HepG2 (cell line): ENCODE results near the gene PRR12. TPM values are rescaled to one million over a fixed set of nuclear protein-coding genes. Genes with fewer than 3 reads are reported as not detected.

ENCODE experiments used
- ELF4 ChIP-seq: sonication (generic); formaldehyde crosslinking; IDR thresholded peaks from 2 replicates; pipeline ENCODE4 v1.5.0; 2020; ENCODE audit warnings: missing genetic modification reagents, mild to moderate bottlenecking, moderate library complexity, borderline replicate concordance
- EP300 ChIP-seq, 3 experiments: sonication (generic) in 1 of 3; formaldehyde crosslinking in 1 of 3; IDR thresholded peaks; 2 replicates each; pipeline versions ENCODE4 v1.5.1 to v1.6.1; 2011 to 2020; ENCODE audit warnings: low read depth in 2 of 3, low read length in 2 of 3, borderline replicate concordance in 1 of 3, improper control_type of control experiment in 1 of 3, mild to moderate bottlenecking in 1 of 3, missing genetic modification reagents in 1 of 3, moderate library complexity in 1 of 3
- FLYWCH1 ChIP-seq: sonication (generic); formaldehyde crosslinking; IDR thresholded peaks from 2 replicates; pipeline ENCODE4 v1.8.1; 2023; ENCODE audit warnings: mild to moderate bottlenecking, missing genetic modification reagents
- GABPB1 ChIP-seq: IDR thresholded peaks from 2 replicates; pipeline ENCODE4 v1.6.1; 2016; ENCODE audit warnings: mild to moderate bottlenecking, missing genetic modification reagents, moderate library complexity, missing compliant biosample characterization
- HOXD1 ChIP-seq: sonication (generic); formaldehyde crosslinking; IDR thresholded peaks from 2 replicates; pipeline ENCODE4 v1.5.0; 2020; ENCODE audit warnings: missing genetic modification reagents
- IRF1 ChIP-seq: sonication (generic); formaldehyde crosslinking; IDR thresholded peaks from 2 replicates; pipeline ENCODE4 v1.4.0; 2020; ENCODE audit warnings: low read depth, mild to moderate bottlenecking, missing genetic modification reagents
- KDM5B ChIP-seq: sonication (generic); formaldehyde crosslinking; IDR thresholded peaks from 2 replicates; pipeline ENCODE4 v1.4.0; 2020; ENCODE audit warnings: missing genetic modification reagents, mild to moderate bottlenecking, borderline replicate concordance
- KLF11 ChIP-seq: IDR thresholded peaks from 2 replicates; pipeline ENCODE4 v1.6.1; 2016; ENCODE audit warnings: missing compliant biosample characterization
- NCOA5 ChIP-seq: sonication (generic); formaldehyde crosslinking; IDR thresholded peaks from 2 replicates; pipeline ENCODE4 v1.4.0; 2020; ENCODE audit warnings: missing genetic modification reagents
- NFKB2 ChIP-seq: sonication (generic); formaldehyde crosslinking; IDR thresholded peaks from 2 replicates; pipeline ENCODE4 v1.4.0; 2020; ENCODE audit warnings: missing genetic modification reagents, borderline replicate concordance
- REPIN1 ChIP-seq: sonication (generic); formaldehyde crosslinking; IDR thresholded peaks from 2 replicates; pipeline ENCODE4 v1.8.0; 2022; ENCODE audit warnings: missing genetic modification reagents, low read depth, mild to moderate bottlenecking, borderline replicate concordance
- SRSF9 ChIP-seq: fragments of 200-400 bp; formaldehyde crosslinking; IDR thresholded peaks from 2 replicates; pipeline ENCODE4 v1.6.1; 2018; ENCODE audit warnings: borderline replicate concordance, mild to moderate bottlenecking, low read depth, low read length; ENCODE audit not compliant: insufficient read depth, poor library complexity, severe bottlenecking
- ZNF281 ChIP-seq: sonication (generic); formaldehyde crosslinking; IDR thresholded peaks from 2 replicates; pipeline ENCODE4 v1.4.0; 2020; ENCODE audit warnings: missing genetic modification reagents, borderline replicate concordance
- ZNF331 ChIP-seq: sonication (generic); formaldehyde crosslinking; IDR thresholded peaks from 2 replicates; pipeline ENCODE4 v1.4.0; 2020; ENCODE audit warnings: missing genetic modification reagents
- ZNF34 ChIP-seq: sonication (generic); formaldehyde crosslinking; IDR thresholded peaks from 2 replicates; pipeline ENCODE4 v1.4.0; 2020; ENCODE audit warnings: mild to moderate bottlenecking, missing genetic modification reagents, borderline replicate concordance
- ZNF567 ChIP-seq: sonication (generic); formaldehyde crosslinking; IDR thresholded peaks from 2 replicates; pipeline ENCODE4 v1.8.1; 2023; ENCODE audit warnings: mild to moderate bottlenecking, missing genetic modification reagents, borderline replicate concordance
- ZNF775 ChIP-seq: sonication (generic); formaldehyde crosslinking; IDR thresholded peaks from 2 replicates; pipeline ENCODE4 v1.4.0; 2020; ENCODE audit warnings: missing genetic modification reagents, mild to moderate bottlenecking, moderate library complexity, borderline replicate concordance
- ZNF781 ChIP-seq: sonication (generic); formaldehyde crosslinking; IDR thresholded peaks from 2 replicates; pipeline ENCODE4 v1.5.1; 2020; ENCODE audit warnings: borderline replicate concordance, mild to moderate bottlenecking, missing genetic modification reagents; ENCODE audit errors: not compliant biosample characterization
- ZSCAN5A ChIP-seq: sonication (generic); formaldehyde crosslinking; IDR thresholded peaks from 2 replicates; pipeline ENCODE4 v1.8.0; 2022; ENCODE audit warnings: mild to moderate bottlenecking, missing genetic modification reagents, borderline replicate concordance
- ZXDC ChIP-seq: sonication (generic); formaldehyde crosslinking; IDR thresholded peaks from 2 replicates; pipeline ENCODE4 v1.5.0; 2020; ENCODE audit warnings: mild to moderate bottlenecking, missing genetic modification reagents
- polyA plus RNA-seq, 8 experiments: library from polyadenylated mRNA; depleted of rRNA in 3 of 8; stranded (reverse) in 7 of 8; unstranded in 1 of 8; fragments of >200 nt; fragmentation: Illumina TruSeq in 4 of 8; extraction: Trizol in 4 of 8; gene quantifications; 2 replicates each; pipeline versions ENCODE4 v1.2.1 to v1.2.3, GENCODE V29; 2011 to 2016; ENCODE audit warnings: low read depth in 4 of 8, missing spikeins in 1 of 8, mixed read lengths in 1 of 8; ENCODE audit not compliant: insufficient read depth in 1 of 8
- total RNA-seq, 5 experiments: library from RNA; depleted of rRNA; stranded (reverse); fragments of >200 nt; fragmentation: Illumina TruSeq; extraction: Trizol; gene quantifications; 2 replicates each; pipeline ENCODE4 v1.2.3, GENCODE V29; 2016; ENCODE audit warnings: low read depth in 1 of 5

The PRR12 gene
- total and polyA plus RNA-seq, 2 of the 13 experiments (the other 11 are each of a cell fraction or from before 2014, with no cell fraction given) = 0.62 to 1.5 TPM

GRCh38 chr19:49591731-49592485 lies 926 bp downstream of the PRR12 start (continued):
- peak; percentile 47; the same call in 1 of the 2 replicates for TF ChIP-seq ZNF281 (CRISPR knock-in tag)
- TF ChIP-seq ELF4 (CRISPR knock-in tag) = no peak
- no peak for TF ChIP-seq ZNF331 (CRISPR knock-in tag)
- no peak for TF ChIP-seq FLYWCH1 (CRISPR knock-in tag)
- TF ChIP-seq NFKB2 = 0 out of 2 replicates have a peak, but pooled peaks have one; percentile 55
- no peak for TF ChIP-seq KDM5B (CRISPR knock-in tag)
- no peak for TF ChIP-seq EP300 (IDR thresholded peaks at IDR 0.05; ENCODE audit: low read depth in 2 of 2, low read length in 2 of 2)
- TF ChIP-seq EP300 (CRISPR knock-in tag; IDR thresholded peaks at IDR 0.05; ENCODE audit: borderline replicate concordance) = no peak
- TF ChIP-seq ZXDC (CRISPR knock-in tag) = no peak
- TF ChIP-seq KLF11 = no peak
- TF ChIP-seq GABPB1 (CRISPR knock-in tag) = peak; percentile 32
- TF ChIP-seq ZNF781 = no peak
- TF ChIP-seq ZSCAN5A (CRISPR knock-in tag) = no peak
- no peak for TF ChIP-seq ZNF775
- no peak for TF ChIP-seq IRF1
- TF ChIP-seq SRSF9 = no peak
- TF ChIP-seq ZNF34 (CRISPR knock-in tag) = no peak
- no peak for TF ChIP-seq REPIN1
- no peak for TF ChIP-seq HOXD1 (CRISPR knock-in tag)
- TF ChIP-seq ZNF567 = no peak
- TF ChIP-seq NCOA5 = no peak
